ENCODE measurements around the gene FOXO1.

FOXO1 gene

GRCh38 chr13:40629678-40630384 lies 36.6 kb downstream of the FOXO1 start:
- H3K36me3 ChIP-seq (ENCODE audit: control insufficient read depth, insufficient read depth, low read length) = peaks cover 5% of the 10 kb centered on the region
- peaks cover 18% of the 10 kb centered on the region for H3K4me1 ChIP-seq (ENCODE audit: control insufficient read depth, insufficient read depth, low read length)
- H3K27me3 ChIP-seq (ENCODE audit: control insufficient read depth, insufficient read depth, low read length) = no peaks in the 10 kb centered on the region
- peak overlapping the region; percentile 12 for H3K9ac ChIP-seq (ENCODE audit: low read depth, low read length)
- no peaks in the 10 kb centered on the region for H3K9me3 ChIP-seq (ENCODE audit: control insufficient read depth, insufficient read depth, low read length)
- no peak overlapping the region for H3K4me3 ChIP-seq (ENCODE audit: low read depth, low read length)

- H3K9ac ChIP-seq (ENCODE audit: low read depth, low read length) = no peak overlapping the region
- H3K4me3 ChIP-seq (ENCODE audit: low read depth, low read length) = no peak overlapping the region
- no peaks in the 10 kb centered on the region for H3K9me3 ChIP-seq (ENCODE audit: control insufficient read depth, insufficient read depth, low read length)
- no peaks in the 10 kb centered on the region for H3K27me3 ChIP-seq (ENCODE audit: control insufficient read depth, insufficient read depth, low read length)
- H3K36me3 ChIP-seq (ENCODE audit: control insufficient read depth, insufficient read depth, low read length) = peaks cover 5% of the 10 kb centered on the region
- peaks cover 30% of the 10 kb centered on the region for H3K4me1 ChIP-seq (ENCODE audit: control insufficient read depth, insufficient read depth, low read length)
These were observed 39.5 kb downstream of the FOXO1 start for GRCh38 chr13:40626977-40627376.

GRCh38 chr13:40626561-40626960 lies 39.9 kb downstream of the FOXO1 start:
- H3K9ac ChIP-seq (ENCODE audit: low read depth, low read length) = no peak overlapping the region
- H3K4me3 ChIP-seq (ENCODE audit: low read depth, low read length) = no peak overlapping the region
- peaks cover 5% of the 10 kb centered on the region for H3K36me3 ChIP-seq (ENCODE audit: control insufficient read depth, insufficient read depth, low read length)
- H3K9me3 ChIP-seq (ENCODE audit: control insufficient read depth, insufficient read depth, low read length) = no peaks in the 10 kb centered on the region
- H3K4me1 ChIP-seq (ENCODE audit: control insufficient read depth, insufficient read depth, low read length) = peaks cover 30% of the 10 kb centered on the region
- no peaks in the 10 kb centered on the region for H3K27me3 ChIP-seq (ENCODE audit: control insufficient read depth, insufficient read depth, low read length)

- Histone ChIP-seq H3K4me1 (ENCODE audit: control insufficient read depth, insufficient read depth, low read length) (peaks cover 34% of the 10 kb centered on the region), H3K9ac (ENCODE audit: low read depth, low read length) (no peak overlapping the region), H3K27me3 (ENCODE audit: control insufficient read depth, insufficient read depth, low read length) (no peaks in the 10 kb centered on the region), H3K36me3 (ENCODE audit: control insufficient read depth, insufficient read depth, low read length) (peaks cover 5% of the 10 kb centered on the region), H3K4me3 (ENCODE audit: low read depth, low read length) (no peak overlapping the region), H3K9me3 (ENCODE audit: control insufficient read depth, insufficient read depth, low read length) (no peaks in the 10 kb centered on the region)
These were observed 41.5 kb downstream of the FOXO1 start for GRCh38 chr13:40624986-40625385.

GRCh38 chr13:40624383-40624782 lies 42.1 kb downstream of the FOXO1 start:
- Histone ChIP-seq H3K36me3 (ENCODE audit: control insufficient read depth, insufficient read depth, low read length) (peaks cover 5% of the 10 kb centered on the region), H3K9ac (ENCODE audit: low read depth, low read length) (no peak overlapping the region), H3K4me3 (ENCODE audit: low read depth, low read length) (no peak overlapping the region), H3K4me1 (ENCODE audit: control insufficient read depth, insufficient read depth, low read length) (peaks cover 34% of the 10 kb centered on the region), H3K27me3 (ENCODE audit: control insufficient read depth, insufficient read depth, low read length) (no peaks in the 10 kb centered on the region), H3K9me3 (ENCODE audit: control insufficient read depth, insufficient read depth, low read length) (no peaks in the 10 kb centered on the region)

GRCh38 chr13:40622761-40623160 lies 43.7 kb downstream of the FOXO1 start:
- Histone ChIP-seq H3K4me1 (ENCODE audit: control insufficient read depth, insufficient read depth, low read length) (peaks cover 34% of the 10 kb centered on the region), H3K9me3 (ENCODE audit: control insufficient read depth, insufficient read depth, low read length) (no peaks in the 10 kb centered on the region), H3K9ac (ENCODE audit: low read depth, low read length) (no peak overlapping the region), H3K27me3 (ENCODE audit: control insufficient read depth, insufficient read depth, low read length) (no peaks in the 10 kb centered on the region), H3K4me3 (ENCODE audit: low read depth, low read length) (no peak overlapping the region), H3K36me3 (ENCODE audit: control insufficient read depth, insufficient read depth, low read length) (peaks cover 5% of the 10 kb centered on the region)

- no peaks in the 10 kb centered on the region for H3K27me3 ChIP-seq (ENCODE audit: control insufficient read depth, insufficient read depth, low read length)
- no peak overlapping the region for H3K4me3 ChIP-seq (ENCODE audit: low read depth, low read length)
- peaks cover 34% of the 10 kb centered on the region for H3K4me1 ChIP-seq (ENCODE audit: control insufficient read depth, insufficient read depth, low read length)
- H3K9me3 ChIP-seq (ENCODE audit: control insufficient read depth, insufficient read depth, low read length) = no peaks in the 10 kb centered on the region
- no peak overlapping the region for H3K9ac ChIP-seq (ENCODE audit: low read depth, low read length)
- H3K36me3 ChIP-seq (ENCODE audit: control insufficient read depth, insufficient read depth, low read length) = peaks cover 4% of the 10 kb centered on the region
These were observed 44.2 kb downstream of the FOXO1 start for GRCh38 chr13:40622246-40622645.

GRCh38 chr13:40619479-40619814 lies 47.0 kb downstream of the FOXO1 start:
- Histone ChIP-seq H3K36me3 (ENCODE audit: control insufficient read depth, insufficient read depth, low read length) (no peaks in the 10 kb centered on the region), H3K9me3 (ENCODE audit: control insufficient read depth, insufficient read depth, low read length) (no peaks in the 10 kb centered on the region), H3K4me1 (ENCODE audit: control insufficient read depth, insufficient read depth, low read length) (peaks cover 34% of the 10 kb centered on the region), H3K27me3 (ENCODE audit: control insufficient read depth, insufficient read depth, low read length) (no peaks in the 10 kb centered on the region), H3K9ac (ENCODE audit: low read depth, low read length) (no peak overlapping the region), H3K4me3 (ENCODE audit: low read depth, low read length) (no peak overlapping the region)

- Histone ChIP-seq H3K36me3 (ENCODE audit: control insufficient read depth, insufficient read depth, low read length) (no peaks in the 10 kb centered on the region), H3K27me3 (ENCODE audit: control insufficient read depth, insufficient read depth, low read length) (no peaks in the 10 kb centered on the region), H3K9ac (ENCODE audit: low read depth, low read length) (no peak overlapping the region), H3K4me3 (ENCODE audit: low read depth, low read length) (no peak overlapping the region), H3K9me3 (ENCODE audit: control insufficient read depth, insufficient read depth, low read length) (no peaks in the 10 kb centered on the region), H3K4me1 (ENCODE audit: control insufficient read depth, insufficient read depth, low read length) (peaks cover 36% of the 10 kb centered on the region)
These were observed 47.6 kb downstream of the FOXO1 start for GRCh38 chr13:40618581-40619478.

- H3K27me3 ChIP-seq (ENCODE audit: control insufficient read depth, insufficient read depth, low read length) = no peaks in the 10 kb centered on the region
- H3K9ac ChIP-seq (ENCODE audit: low read depth, low read length) = no peak overlapping the region
- H3K9me3 ChIP-seq (ENCODE audit: control insufficient read depth, insufficient read depth, low read length) = no peaks in the 10 kb centered on the region
- H3K36me3 ChIP-seq (ENCODE audit: control insufficient read depth, insufficient read depth, low read length) = no peaks in the 10 kb centered on the region
- H3K4me3 ChIP-seq (ENCODE audit: low read depth, low read length) = no peak overlapping the region
- peaks cover 35% of the 10 kb centered on the region for H3K4me1 ChIP-seq (ENCODE audit: control insufficient read depth, insufficient read depth, low read length)
These were observed 48.6 kb downstream of the FOXO1 start for GRCh38 chr13:40617801-40618356.

- Histone ChIP-seq H3K4me3 (ENCODE audit: low read depth, low read length) (no peak overlapping the region), H3K9me3 (ENCODE audit: control insufficient read depth, insufficient read depth, low read length) (no peaks in the 10 kb centered on the region), H3K9ac (ENCODE audit: low read depth, low read length) (no peak overlapping the region), H3K36me3 (ENCODE audit: control insufficient read depth, insufficient read depth, low read length) (no peaks in the 10 kb centered on the region), H3K4me1 (ENCODE audit: control insufficient read depth, insufficient read depth, low read length) (peaks cover 31% of the 10 kb centered on the region), H3K27me3 (ENCODE audit: control insufficient read depth, insufficient read depth, low read length) (no peaks in the 10 kb centered on the region)
These were observed 50.8 kb downstream of the FOXO1 start for GRCh38 chr13:40615619-40616018.

- no peak overlapping the region for H3K4me3 ChIP-seq (ENCODE audit: low read depth, low read length)
- no peaks in the 10 kb centered on the region for H3K36me3 ChIP-seq (ENCODE audit: control insufficient read depth, insufficient read depth, low read length)
- H3K27me3 ChIP-seq (ENCODE audit: control insufficient read depth, insufficient read depth, low read length) = no peaks in the 10 kb centered on the region
- H3K9me3 ChIP-seq (ENCODE audit: control insufficient read depth, insufficient read depth, low read length) = no peaks in the 10 kb centered on the region
- peaks cover 25% of the 10 kb centered on the region for H3K4me1 ChIP-seq (ENCODE audit: control insufficient read depth, insufficient read depth, low read length)
- no peak overlapping the region for H3K9ac ChIP-seq (ENCODE audit: low read depth, low read length)
These were observed 52.5 kb downstream of the FOXO1 start for GRCh38 chr13:40613914-40614313.

Measured in iPS-15b (cell line).